22Rv1 (cell line): Measurements from ENCODE around the gene HAT1.

Experiments used
- CTCF ChIP-seq: fragments of 450-650 bp; IDR thresholded peaks from 2 replicates; pipeline ENCODE4 v1.5.1; 2017; ENCODE audit warnings: mild to moderate bottlenecking
- ZFX ChIP-seq: fragments of 450-650 bp; IDR thresholded peaks from 2 replicates; pipeline ENCODE4 v1.6.1; 2017; ENCODE audit warnings: antibody characterized with exemption, borderline replicate concordance

GRCh38 chr2:171879865-171880264 lies 42.4 kb upstream of the HAT1 start:
- no peak for TF ChIP-seq CTCF
- no peak for TF ChIP-seq ZFX
